Measurements from ENCODE around the gene MORN1.

Gene MORN1

GRCh38 chr1:2430592-2430973 is 39.2 kb upstream of the MORN1 start:
- TF ChIP-seq CTCF (conservative IDR thresholded peaks at IDR 0.05; ENCODE audit: low read depth, low read length): no peak
- H3K4me3 ChIP-seq (ENCODE audit: low read depth, low read length): no peak overlapping the region
- no peak for DNase-seq (ENCODE audit: low read depth)

- H3K4me3 ChIP-seq (ENCODE audit: low read depth, low read length): no peak overlapping the region
- peak; percentile 64 for TF ChIP-seq CTCF (conservative IDR thresholded peaks at IDR 0.05; ENCODE audit: low read depth, low read length)
Observed at GRCh38 chr1:2429780-2430591, 38.6 kb upstream of the MORN1 start.

DNA sequence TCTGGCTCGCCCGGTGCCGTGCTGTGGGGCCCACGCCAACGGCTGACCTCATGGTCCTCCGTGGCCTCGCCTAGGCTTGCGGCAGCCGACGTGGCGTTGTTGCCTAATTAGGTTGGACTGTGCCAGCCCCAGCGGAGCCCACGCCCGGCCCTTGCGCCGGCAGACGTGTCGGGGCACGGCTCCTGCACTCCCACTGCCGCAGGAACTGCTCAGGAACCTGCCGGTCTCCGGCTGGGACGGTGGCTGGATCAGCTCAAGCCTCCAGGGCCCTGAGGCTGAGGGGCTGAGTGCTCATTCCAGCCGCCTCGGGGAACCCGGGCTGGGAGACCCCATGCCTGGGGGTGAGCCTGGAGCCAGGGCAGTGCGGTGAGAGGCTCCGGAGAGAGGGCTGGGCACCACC is 37.1 kb upstream of the MORN1 start:
- no peak for DNase-seq (ENCODE audit: low read depth)
- TF ChIP-seq CTCF (conservative IDR thresholded peaks at IDR 0.05; ENCODE audit: low read depth, low read length): no peak
- H3K4me3 ChIP-seq (ENCODE audit: low read depth, low read length): no peak overlapping the region

More at GRCh38 chr1:2429780-2430591, 38.6 kb upstream of the MORN1 start:
- peak; percentile 28 for DNase-seq (ENCODE audit: low read depth)

DNA sequence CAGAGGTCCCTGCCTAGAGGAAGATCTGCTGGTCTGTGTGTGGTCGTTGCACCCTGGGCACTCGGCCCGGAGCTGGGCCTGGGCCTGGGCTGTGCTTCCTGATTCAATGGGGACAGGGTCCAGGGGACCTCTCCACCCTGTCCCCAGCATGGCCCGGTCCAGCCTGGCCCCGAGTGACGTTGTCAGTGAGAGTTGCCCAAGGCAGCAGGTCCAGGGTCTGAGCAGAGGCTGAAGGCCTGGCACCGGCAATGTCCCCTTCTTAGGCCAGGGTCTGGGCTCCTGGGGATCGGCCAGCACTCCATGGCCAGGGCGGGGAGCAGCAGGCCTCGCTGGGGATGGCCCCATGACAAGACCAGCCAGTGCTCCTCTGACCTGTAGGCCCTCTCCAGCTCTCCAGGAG is 36.6 kb upstream of the MORN1 start:
- H3K4me3 ChIP-seq (ENCODE audit: low read depth, low read length): no peak overlapping the region
- DNase-seq (ENCODE audit: low read depth): no peak
- TF ChIP-seq CTCF (conservative IDR thresholded peaks at IDR 0.05; ENCODE audit: low read depth, low read length): no peak

DNA sequence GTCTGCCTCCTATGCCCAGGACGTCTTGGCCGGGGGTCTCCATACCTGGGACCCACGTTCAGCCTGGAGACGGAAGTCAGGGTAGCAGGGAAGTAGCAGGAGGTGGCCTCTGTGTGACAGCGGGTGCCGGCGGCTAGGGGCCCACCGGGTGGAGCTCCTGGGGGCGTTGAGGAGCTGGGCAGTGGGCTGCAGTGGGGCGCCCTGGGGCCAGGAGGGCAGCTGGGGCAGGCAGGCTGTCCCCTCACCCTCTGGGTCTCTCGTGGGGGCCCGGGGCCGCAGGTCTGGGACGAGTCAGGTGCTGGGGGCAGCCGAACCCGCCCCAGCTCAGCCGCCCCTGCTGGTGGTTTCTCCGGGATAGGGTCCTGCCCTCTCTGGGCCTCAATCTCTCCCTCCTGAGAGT is 35.7 kb upstream of the MORN1 start:
- H3K4me3 ChIP-seq (ENCODE audit: low read depth, low read length): no peak overlapping the region
- no peak for DNase-seq (ENCODE audit: low read depth)
- no peak for TF ChIP-seq CTCF (conservative IDR thresholded peaks at IDR 0.05; ENCODE audit: low read depth, low read length)

DNA sequence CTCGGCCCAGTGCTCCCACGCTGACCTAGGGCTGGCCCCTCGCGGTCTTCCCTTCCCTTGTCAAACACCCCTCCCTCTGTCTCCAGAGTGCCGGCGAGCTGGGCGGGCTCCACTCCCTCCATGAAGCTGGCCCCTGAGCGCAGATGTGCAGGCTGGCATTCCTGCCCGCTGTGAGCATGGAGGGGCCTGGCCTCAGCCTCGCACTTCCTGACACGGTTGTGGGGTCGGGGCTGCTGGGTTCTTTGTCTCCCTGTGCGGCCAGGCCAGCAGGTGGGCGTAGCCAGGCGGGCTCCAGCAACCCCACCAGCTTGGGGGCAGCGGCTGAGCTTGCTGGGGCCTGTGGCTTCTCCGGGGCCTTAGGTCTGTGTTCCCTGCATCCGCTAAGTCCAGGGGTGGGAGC is 35.2 kb upstream of the MORN1 start:
- DNase-seq (ENCODE audit: low read depth): no peak
- no peak overlapping the region for H3K4me3 ChIP-seq (ENCODE audit: low read depth, low read length)
- no peak for TF ChIP-seq CTCF (conservative IDR thresholded peaks at IDR 0.05; ENCODE audit: low read depth, low read length)

DNA sequence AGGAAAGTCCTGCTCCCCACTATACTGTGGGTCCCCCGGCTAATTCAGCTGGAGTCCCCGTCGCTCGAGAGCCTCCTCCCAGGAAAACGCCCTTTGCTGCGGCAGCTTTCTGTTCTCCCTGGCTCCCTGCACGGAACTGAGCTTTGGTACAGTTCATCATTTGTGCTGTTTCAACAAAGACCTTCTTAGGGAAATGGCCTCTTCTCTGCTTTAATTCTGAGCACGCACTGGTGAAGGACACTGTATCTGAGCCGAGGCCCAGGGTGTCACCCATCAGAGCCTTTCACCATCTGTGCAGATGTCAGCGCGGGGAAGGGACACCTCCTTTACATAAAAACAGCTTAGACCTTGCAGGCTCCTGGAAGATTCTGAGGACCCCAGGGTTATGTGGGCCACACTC is 34.5 kb upstream of the MORN1 start:
- DNase-seq (ENCODE audit: low read depth): no peak
- no peak for TF ChIP-seq CTCF (conservative IDR thresholded peaks at IDR 0.05; ENCODE audit: low read depth, low read length)
- H3K4me3 ChIP-seq (ENCODE audit: low read depth, low read length): no peak overlapping the region

All from choroid plexus epithelial cell (primary cell).